Measurements from ENCODE around the gene TBC1D23.

DNA sequence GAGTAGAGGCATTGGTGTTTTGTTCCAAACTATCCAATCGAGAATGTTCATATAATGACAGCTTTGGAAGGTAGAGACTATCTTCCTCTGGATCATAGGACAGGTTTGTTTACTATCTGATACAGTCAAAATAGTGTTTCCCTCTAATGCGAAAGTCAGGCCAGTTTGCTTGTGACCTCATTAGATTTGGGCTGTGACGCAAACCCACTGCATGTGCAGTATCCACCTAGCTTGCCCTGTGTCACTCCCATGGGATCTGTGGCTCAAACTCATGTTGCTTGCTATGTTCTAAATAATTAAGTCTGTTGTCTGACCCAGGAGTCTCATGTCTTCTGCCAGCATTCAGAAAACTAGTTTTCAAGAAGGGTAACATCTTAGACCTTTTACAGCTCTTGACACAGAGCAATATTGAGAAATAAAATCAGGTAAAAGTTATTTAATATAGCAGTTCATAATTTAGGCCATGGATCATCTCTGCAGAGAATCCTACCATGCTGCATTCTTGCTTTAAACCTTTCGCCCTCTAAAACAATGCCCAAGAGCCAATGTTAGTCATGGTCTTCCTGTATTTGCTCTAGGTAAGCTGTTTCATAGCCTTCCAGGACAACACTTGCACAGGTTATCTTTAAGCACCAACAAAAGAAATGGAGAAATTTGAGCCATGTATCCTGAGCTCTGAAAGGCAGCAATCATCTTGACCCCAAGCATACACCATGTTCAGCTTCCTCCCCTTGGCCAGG is 100.1 kb downstream of the TBC1D23 start:
- TF ChIP-seq, protein P1, sequence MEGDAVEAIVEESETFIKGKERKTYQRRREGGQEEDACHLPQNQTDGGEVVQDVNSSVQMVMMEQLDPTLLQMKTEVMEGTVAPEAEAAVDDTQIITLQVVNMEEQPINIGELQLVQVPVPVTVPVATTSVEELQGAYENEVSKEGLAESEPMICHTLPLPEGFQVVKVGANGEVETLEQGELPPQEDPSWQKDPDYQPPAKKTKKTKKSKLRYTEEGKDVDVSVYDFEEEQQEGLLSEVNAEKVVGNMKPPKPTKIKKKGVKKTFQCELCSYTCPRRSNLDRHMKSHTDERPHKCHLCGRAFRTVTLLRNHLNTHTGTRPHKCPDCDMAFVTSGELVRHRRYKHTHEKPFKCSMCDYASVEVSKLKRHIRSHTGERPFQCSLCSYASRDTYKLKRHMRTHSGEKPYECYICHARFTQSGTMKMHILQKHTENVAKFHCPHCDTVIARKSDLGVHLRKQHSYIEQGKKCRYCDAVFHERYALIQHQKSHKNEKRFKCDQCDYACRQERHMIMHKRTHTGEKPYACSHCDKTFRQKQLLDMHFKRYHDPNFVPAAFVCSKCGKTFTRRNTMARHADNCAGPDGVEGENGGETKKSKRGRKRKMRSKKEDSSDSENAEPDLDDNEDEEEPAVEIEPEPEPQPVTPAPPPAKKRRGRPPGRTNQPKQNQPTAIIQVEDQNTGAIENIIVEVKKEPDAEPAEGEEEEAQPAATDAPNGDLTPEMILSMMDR (conservative IDR thresholded peaks at IDR 0.05; ENCODE audit: low read depth, low read length) = no peak
- TF ChIP-seq EZH2 (IDR thresholded peaks at IDR 0.05; ENCODE audit: borderline replicate concordance, low read depth, low read length, poor library complexity, severe bottlenecking) = no peak

Measured in A673 (cell line).